T-cell (primary cell): Measurements from ENCODE around the gene RBCK1. TPM values are rescaled to one million over a fixed set of nuclear protein-coding genes. Genes with fewer than 3 reads are reported as not detected.

Experiments used
- ATAC-seq, 4 experiments: fragments of 200-7000 bp in 3 of 4; fragments of 150-1000 bp in 1 of 4; cut with Tn5 transposase; replicated peaks in 1 of 4; 1 replicate in 3 of 4; 2 replicates in 1 of 4; pipeline ENCODE4 v1.10.0; 2021; ENCODE audit warnings: moderate library complexity in 3 of 4, mild to moderate bottlenecking in 2 of 4, moderate number of reproducible peaks in 1 of 4
- CTCF ChIA-PET, 2 donors: fragments of 300-600 bp; sonication (Branson Sonifier 250); formaldehyde crosslinking; loops; one replicate each; lab custom pipeline; 2022; ENCODE audit warnings: antibody characterized with exemption in 2 of 2; lab: Charles Lee
- POLR2A ChIA-PET, 2 donors: fragments of 300-600 bp; sonication (Branson Sonifier 250); formaldehyde crosslinking; loops; one replicate each; lab custom pipeline; 2022; ENCODE audit warnings: antibody characterized with exemption in 2 of 2; lab: Charles Lee
- DNase-seq, 35 experiments: peaks; one replicate each; pipeline versions ENCODE4 v3.0.0 to v3.0.0-alpha.2; 2013 to 2023
- H3K27ac ChIP-seq: one replicate; pipeline ENCODE4 v1.5.1; 2013; ENCODE audit warnings: low read length
- H3K27me3 ChIP-seq, 2 experiments: replicated peaks in 1 of 2; 1 replicate in 1 of 2; 2 replicates in 1 of 2; pipeline versions ENCODE4 v1.6.1 to v1.7.0; 2013; ENCODE audit warnings: low read length in 1 of 2, mixed read lengths in 1 of 2; ENCODE audit not compliant: control insufficient read depth in 2 of 2, insufficient read depth in 2 of 2; ENCODE audit errors: extremely low read depth in 1 of 2
- H3K36me3 ChIP-seq, 2 donors: 1 replicate in 1 of 2; 2 replicates in 1 of 2; pipeline versions ENCODE4 v1.6.1 to v1.7.0; 2013; ENCODE audit warnings: low read length in 1 of 2; ENCODE audit not compliant: control insufficient read depth in 2 of 2, insufficient read depth in 1 of 2; ENCODE audit errors: extremely low read depth in 1 of 2
- H3K4me1 ChIP-seq, 2 experiments: 1 replicate in 1 of 2; 2 replicates in 1 of 2; pipeline versions ENCODE4 v1.6.1 to v1.7.0; 2013; ENCODE audit warnings: low read length in 2 of 2, mixed read lengths in 1 of 2; ENCODE audit not compliant: insufficient read depth in 2 of 2, control insufficient read depth in 1 of 2; ENCODE audit errors: extremely low read depth in 1 of 2
- H3K4me3 ChIP-seq, 2 donors: 1 replicate in 1 of 2; 2 replicates in 1 of 2; pipeline versions ENCODE4 v1.5.1 to v1.7.0; 2013; ENCODE audit warnings: mild to moderate bottlenecking in 2 of 2, low read length in 1 of 2, moderate library complexity in 1 of 2; ENCODE audit not compliant: control insufficient read depth in 1 of 2; ENCODE audit errors: extremely low read depth in 1 of 2
- H3K9me3 ChIP-seq: 2 replicates; pipeline ENCODE4 v1.7.0; 2013
- H3K27ac Mint-ChIP-seq, 2 donors: one replicate each; pipeline ENCODE4 v1.8.0; 2020 to 2021; ENCODE audit warnings: mild to moderate bottlenecking in 2 of 2, mixed read lengths in 2 of 2
- H3K27me3 Mint-ChIP-seq, 2 donors: one replicate each; pipeline ENCODE4 v1.8.0; 2021 to 2022; ENCODE audit warnings: mixed read lengths in 2 of 2
- H3K36me3 Mint-ChIP-seq: one replicate; pipeline ENCODE4 v1.8.0; 2021; ENCODE audit warnings: mixed read lengths
- H3K4me1 Mint-ChIP-seq, 3 donors: one replicate each; pipeline ENCODE4 v1.8.0; 2020 to 2022; ENCODE audit warnings: mixed read lengths in 3 of 3, mild to moderate bottlenecking in 1 of 3
- H3K4me3 Mint-ChIP-seq, 3 donors: one replicate each; pipeline ENCODE4 v1.8.0; 2020 to 2022; ENCODE audit warnings: mild to moderate bottlenecking in 3 of 3, mixed read lengths in 3 of 3, moderate library complexity in 3 of 3
- H3K9me3 Mint-ChIP-seq, 3 donors: one replicate each; pipeline ENCODE4 v1.8.0; 2020 to 2022; ENCODE audit warnings: mixed read lengths in 3 of 3
- WGBS: methylation state at CpG from one replicate; pipeline ENCODE4 v1.1.5; 2013; ENCODE audit warnings: missing lambda C conversion rate; ENCODE audit not compliant: insufficient coverage; 5-methylcytosine and 5-hydroxymethylcytosine counted together
- total RNA-seq, 35 experiments: library from RNA in 6 of 35; stranded (reverse) in 6 of 35; fragments of 120-200 nt in 1 of 35; gene quantifications; one replicate each; pipeline versions ENCODE4 v1.2.1 to v1.2.4 and lab custom pipeline; 2013 to 2026

Gene RBCK1
- total RNA-seq, 5 donors from 2014 or later (not counting 1 experiment from before 2014, with no cell fraction given): 87.0 to 110 (median 105) TPM

DNA sequence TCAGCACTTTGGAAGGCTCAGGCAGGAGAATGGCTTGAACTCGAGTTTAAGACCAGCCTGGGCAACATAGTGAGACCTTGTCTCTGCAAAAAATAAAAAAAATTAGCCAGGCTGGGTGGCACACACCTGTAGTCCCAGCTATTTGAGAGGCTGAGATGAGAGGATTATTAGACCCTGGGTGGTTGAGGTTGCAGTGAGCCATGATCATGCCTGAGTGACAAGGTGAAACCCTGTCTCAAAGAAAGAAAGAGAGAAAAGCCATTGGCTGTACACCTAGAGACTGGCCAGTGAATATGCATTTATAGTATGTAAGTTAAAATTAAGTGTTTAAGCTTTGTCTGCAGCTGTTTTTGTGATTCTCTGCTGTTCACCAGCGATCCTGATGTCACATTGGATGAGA, 6.1 kb downstream of the RBCK1 start:
- Mint-ChIP-seq H3K4me3 (no peak overlapping the region), H3K9me3 (no peaks in the 10 kb centered on the region), H3K36me3 (peaks cover 44% of the 10 kb centered on the region), H3K27ac (no peak overlapping the region), H3K4me1 (peaks cover 57 to 61% (median 61%) of the 10 kb centered on the region in 3 donors), H3K27me3 (no peaks in the 10 kb centered on the region)
- H3K27me3 ChIP-seq: no peaks in the 10 kb centered on the region
- ATAC-seq: no peak
- no peaks in the 10 kb centered on the region for H3K9me3 ChIP-seq
- H3K27ac ChIP-seq: no peak overlapping the region
- DNase-seq: no peak
- peaks cover 0 to 41% of the 10 kb centered on the region in 2 donors for H3K36me3 ChIP-seq
- H3K4me1 ChIP-seq: peaks cover 10 to 25% of the 10 kb centered on the region in 2 experiments
- 94% methylated on average over 2 of the region's 2 CpGs for WGBS
- ChIA-PET POLR2A (interaction anchor here in 1 of 2 donors (0.7 kb wide), 1 partner anchor 16 kb away, joined by 9 read pairs; no protein-coding TSS in a partner anchor), CTCF (interaction anchor here in 1 of 2 donors (0.5 to 1.0 kb wide), 3 partner anchors 12 to 130 kb away, joined by 3 to 4 read pairs (median 3); no protein-coding TSS in a partner anchor)
- H3K4me3 ChIP-seq: no peak overlapping the region

DNA sequence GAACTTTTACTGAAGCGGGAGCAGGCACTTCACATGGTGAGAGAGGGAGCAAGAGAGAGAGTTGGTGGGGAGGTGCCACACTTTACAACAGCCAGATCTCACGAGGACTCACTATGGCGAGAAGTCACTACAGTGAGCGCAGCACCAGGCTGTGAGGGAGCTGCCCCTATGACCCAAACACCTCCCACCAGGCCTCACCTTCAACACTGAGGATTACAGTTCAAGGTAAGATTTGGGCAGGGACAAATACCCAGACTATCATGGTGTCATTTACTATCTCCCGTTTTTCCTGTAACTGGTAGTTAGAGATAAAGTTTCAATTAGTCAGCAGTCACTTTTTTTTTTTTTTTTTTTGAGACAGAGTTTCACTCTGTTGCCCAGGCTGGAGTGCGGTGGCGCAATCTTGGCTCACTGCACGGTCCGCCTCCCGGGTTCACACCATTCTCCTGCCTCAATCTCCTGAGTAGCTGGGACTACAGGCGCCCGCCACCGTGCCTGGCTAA, 7.8 kb downstream of the RBCK1 start:
- Mint-ChIP-seq H3K4me1 (peaks cover 40 to 44% (median 44%) of the 10 kb centered on the region in 3 donors), H3K27ac (no peak overlapping the region), H3K27me3 (no peaks in the 10 kb centered on the region), H3K4me3 (no peak overlapping the region), H3K36me3 (peaks cover 42% of the 10 kb centered on the region), H3K9me3 (no peaks in the 10 kb centered on the region)
- DNase-seq (no peak), ATAC-seq (no peak)
- H3K27ac ChIP-seq: no peak overlapping the region
- ChIA-PET CTCF (interaction anchor here in 1 of 2 donors (0.5 kb wide), 1 partner anchor 50 kb away, joined by 6 read pairs; no protein-coding TSS in a partner anchor), POLR2A (no interaction called here)
- peaks cover 5 to 47% of the 10 kb centered on the region in 2 donors for H3K36me3 ChIP-seq
- peaks cover 0 to 10% of the 10 kb centered on the region in 2 experiments for H3K4me1 ChIP-seq
- H3K4me3 ChIP-seq: no peak overlapping the region
- no peaks in the 10 kb centered on the region for H3K27me3 ChIP-seq
- WGBS: no CpG with 5 or more reads among the region's 13 CpGs
- no peaks in the 10 kb centered on the region for H3K9me3 ChIP-seq

GRCh38 chr20:416950-417800, 9.1 kb downstream of the RBCK1 start:
- ATAC-seq (no peak), DNase-seq (no peak)
- WGBS: 79% methylated on average over 6 of the region's 13 CpGs
- no peaks in the 10 kb centered on the region for H3K9me3 ChIP-seq
- H3K9me3 Mint-ChIP-seq: no peaks in the 10 kb centered on the region
- H3K27ac ChIP-seq: no peak overlapping the region
- no peak overlapping the region for H3K4me3 ChIP-seq
- H3K4me1 Mint-ChIP-seq: peaks cover 33 to 39% (median 37%) of the 10 kb centered on the region in 3 donors
- ChIA-PET CTCF (no interaction called here), POLR2A (no interaction called here)
- H3K27ac Mint-ChIP-seq: no peak overlapping the region
- no peak overlapping the region for H3K4me3 Mint-ChIP-seq
- peaks cover 8 to 60% of the 10 kb centered on the region in 2 donors for H3K36me3 ChIP-seq
- H3K27me3 ChIP-seq: no peaks in the 10 kb centered on the region
- H3K4me1 ChIP-seq: peaks cover 0 to 5% of the 10 kb centered on the region in 2 experiments
- H3K27me3 Mint-ChIP-seq: no peaks in the 10 kb centered on the region
- peaks cover 41% of the 10 kb centered on the region for H3K36me3 Mint-ChIP-seq

DNA sequence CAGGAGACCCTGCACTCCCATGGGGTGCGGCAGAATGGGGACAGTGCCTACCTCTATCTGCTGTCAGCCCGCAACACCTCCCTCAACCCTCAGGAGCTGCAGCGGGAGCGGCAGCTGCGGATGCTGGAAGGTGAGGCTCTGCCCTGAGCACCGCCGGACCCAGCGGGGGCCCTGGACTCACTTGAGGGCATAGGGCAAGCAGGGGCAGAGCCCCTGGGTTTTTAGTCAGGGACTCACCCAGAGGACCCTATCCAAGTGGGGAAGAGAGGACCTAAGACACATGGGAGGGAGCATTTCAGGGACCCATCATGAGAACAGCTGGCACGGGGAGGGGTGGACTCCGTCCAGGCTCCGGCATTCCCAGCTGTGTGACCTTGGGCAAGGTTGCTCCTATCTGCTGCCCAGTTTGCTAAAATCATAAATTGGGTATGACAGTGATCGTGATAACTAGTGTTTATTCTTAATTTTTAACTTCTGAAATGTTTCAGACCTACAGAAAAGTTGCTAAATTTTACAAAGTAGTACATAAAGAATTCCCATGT, 9.8 kb downstream of the RBCK1 start:
- peaks cover 8 to 67% of the 10 kb centered on the region in 2 donors for H3K36me3 ChIP-seq
- H3K27ac Mint-ChIP-seq: no peak overlapping the region
- H3K27ac ChIP-seq: no peak overlapping the region
- peaks cover 29 to 34% (median 33%) of the 10 kb centered on the region in 3 donors for H3K4me1 Mint-ChIP-seq
- peaks cover 43% of the 10 kb centered on the region for H3K36me3 Mint-ChIP-seq
- DNase-seq (no peak), ATAC-seq (no peak)
- H3K27me3 ChIP-seq: no peaks in the 10 kb centered on the region
- WGBS: 94% methylated on average over 10 of the region's 12 CpGs
- H3K4me3 ChIP-seq: no peak overlapping the region
- H3K4me3 Mint-ChIP-seq: no peak overlapping the region
- no peaks in the 10 kb centered on the region for H3K9me3 Mint-ChIP-seq
- CTCF ChIA-PET: no interaction called here
- peaks cover 0 to 5% of the 10 kb centered on the region in 2 experiments for H3K4me1 ChIP-seq
- no peaks in the 10 kb centered on the region for H3K9me3 ChIP-seq
- no peaks in the 10 kb centered on the region for H3K27me3 Mint-ChIP-seq
- POLR2A ChIA-PET: no interaction called here

- H3K27me3 ChIP-seq: no peaks in the 10 kb centered on the region
- CTCF ChIA-PET: no interaction called here
- no peak overlapping the region for H3K27ac ChIP-seq
- POLR2A ChIA-PET: no interaction called here
- 95% methylated on average over 6 of the region's 8 CpGs for WGBS
- no peaks in the 10 kb centered on the region for H3K9me3 ChIP-seq
- Mint-ChIP-seq H3K4me1 (peaks cover 18 to 25% (median 24%) of the 10 kb centered on the region in 3 donors), H3K27ac (no peak overlapping the region), H3K36me3 (peaks cover 41% of the 10 kb centered on the region), H3K4me3 (no peak overlapping the region), H3K9me3 (no peaks in the 10 kb centered on the region), H3K27me3 (no peaks in the 10 kb centered on the region)
- H3K36me3 ChIP-seq: peaks cover 12 to 74% of the 10 kb centered on the region in 2 donors
- no peak overlapping the region for H3K4me3 ChIP-seq
- ATAC-seq (no peak), DNase-seq (no peak)
- peaks cover 0 to 5% of the 10 kb centered on the region in 2 experiments for H3K4me1 ChIP-seq
Measured at GRCh38 chr20:418858-419365, 10.8 kb downstream of the RBCK1 start.

GRCh38 chr20:419556-420165, 11.6 kb downstream of the RBCK1 start:
- POLR2A ChIA-PET: no interaction called here
- no peak overlapping the region for H3K4me3 Mint-ChIP-seq
- no peaks in the 10 kb centered on the region for H3K9me3 Mint-ChIP-seq

More at GRCh38 chr20:419556-420165, 11.6 kb downstream of the RBCK1 start:
- DNase-seq (no peak), ATAC-seq (no peak)
- Histone ChIP-seq H3K27ac (no peak overlapping the region), H3K9me3 (no peaks in the 10 kb centered on the region), H3K27me3 (no peaks in the 10 kb centered on the region), H3K4me1 (peaks cover 0 to 9% of the 10 kb centered on the region in 2 experiments), H3K4me3 (no peak overlapping the region), H3K36me3 (peaks cover 18 to 78% of the 10 kb centered on the region in 2 donors)
- H3K27me3 Mint-ChIP-seq: no peaks in the 10 kb centered on the region
- H3K36me3 Mint-ChIP-seq: peaks cover 48% of the 10 kb centered on the region
- no peak overlapping the region for H3K27ac Mint-ChIP-seq
- CTCF ChIA-PET: no interaction called here
- WGBS: 94% methylated on average over 31 of the region's 32 CpGs
- H3K4me1 Mint-ChIP-seq: peaks cover 18 to 29% (median 24%) of the 10 kb centered on the region in 3 donors
